IMR-90 (cell line): ENCODE data around the gene SRPK3. TPM values are rescaled to one million over a fixed set of nuclear protein-coding genes. Genes with fewer than 3 reads are reported as not detected.
A peak's percentile ranks its signal among the peaks of the same experiment; 100 is the strongest.

ENCODE experiments used
- ATAC-seq: fragments of 200-7000 bp; cut with Tn5 transposase; 2 replicates; pipeline ENCODE4 v1.9.1; 2020; ENCODE audit warnings: low read depth, mild to moderate bottlenecking, moderate library complexity
- BruUV-seq: library from RNA; stranded (reverse); fragments of 400-500 nt; replicated peaks from 2 replicates; lab custom pipeline; 2021; lab: Mats Ljungman, UMichigan
- CTCF ChIA-PET: fragments of 300-600 bp; formaldehyde crosslinking; extraction: SDS; loops from one replicate; lab custom pipeline; 2021; ENCODE audit warnings: antibody characterized with exemption; lab: Yijun Ruan, JAX
- POLR2A ChIA-PET: fragments of 300-600 bp; sonication (Branson Sonifier 250); formaldehyde crosslinking; loops from one replicate; lab custom pipeline; 2022; ENCODE audit warnings: antibody characterized with exemption; ENCODE audit not compliant: unreplicated experiment; lab: Charles Lee
- DNase-seq: peaks from one replicate; pipeline ENCODE4 v3.0.0; 2013
- H2AFZ ChIP-seq: replicated peaks from 2 replicates; pipeline ENCODE3; 2013; ENCODE audit warnings: low read length, mild to moderate bottlenecking; ENCODE audit not compliant: poor library complexity
- H2AK5ac ChIP-seq: 2 replicates; pipeline ENCODE4 v1.6.1; 2013; ENCODE audit warnings: low read depth, low read length, inconsistent platforms
- H2AK9ac ChIP-seq: replicated peaks from 2 replicates; pipeline ENCODE3; 2013; ENCODE audit warnings: mild to moderate bottlenecking, low read depth, low read length, moderate library complexity; ENCODE audit not compliant: poor library complexity
- H2BK120ac ChIP-seq: 2 replicates; pipeline ENCODE4 v1.6.1; 2013; ENCODE audit warnings: low read depth, low read length, inconsistent platforms
- H2BK15ac ChIP-seq: 3 replicates; pipeline ENCODE4 v1.6.1; 2013; ENCODE audit warnings: low read depth, low read length, inconsistent platforms
- H2BK20ac ChIP-seq: 2 replicates; pipeline ENCODE4 v1.6.1; 2013; ENCODE audit warnings: low read depth, mild to moderate bottlenecking, inconsistent platforms, low read length, moderate library complexity
- H2BK5ac ChIP-seq: 2 replicates; pipeline ENCODE4 v1.6.1; 2013; ENCODE audit warnings: mild to moderate bottlenecking, low read depth, low read length, inconsistent platforms; ENCODE audit not compliant: poor library complexity, severe bottlenecking
- H3K14ac ChIP-seq: replicated peaks from 2 replicates; pipeline ENCODE4 v1.6.1; 2013; ENCODE audit warnings: low read depth, low read length, inconsistent platforms
- H3K18ac ChIP-seq: 2 replicates; pipeline ENCODE4 v1.6.1; 2013; ENCODE audit warnings: low read depth, low read length, control low read depth
- H3K23ac ChIP-seq: 2 replicates; pipeline ENCODE4 v1.6.1; 2013; ENCODE audit warnings: low read depth, low read length, inconsistent platforms
- H3K27ac ChIP-seq: 2 replicates; pipeline ENCODE4 v1.5.1; 2013; ENCODE audit warnings: mild to moderate bottlenecking, control low read depth, low read length; ENCODE audit not compliant: insufficient read depth
- H3K27me3 ChIP-seq: 2 replicates; pipeline ENCODE4 v1.6.1; 2013; ENCODE audit warnings: low read length; ENCODE audit not compliant: control insufficient read depth, insufficient read depth
- H3K36me3 ChIP-seq: 2 replicates; pipeline ENCODE4 v1.6.1; 2013; ENCODE audit warnings: low read length, mixed read lengths; ENCODE audit not compliant: control insufficient read depth, insufficient read depth
- H3K4ac ChIP-seq: 2 replicates; pipeline ENCODE4 v1.6.1; 2013; ENCODE audit warnings: low read depth, low read length, inconsistent platforms
- H3K4me1 ChIP-seq: 2 replicates; pipeline ENCODE4 v1.6.1; 2013; ENCODE audit warnings: low read length, mixed read lengths; ENCODE audit not compliant: control insufficient read depth, insufficient read depth
- H3K4me2 ChIP-seq: 2 replicates; pipeline ENCODE4 v1.6.1; 2013; ENCODE audit warnings: low read depth, mild to moderate bottlenecking, control low read depth, low read length, moderate library complexity
- H3K4me3 ChIP-seq: 2 replicates; pipeline ENCODE4 v1.5.1; 2013; ENCODE audit warnings: low read depth, mild to moderate bottlenecking, control low read depth, low read length, moderate library complexity; ENCODE audit not compliant: insufficient read depth
- H3K56ac ChIP-seq: 2 replicates; pipeline ENCODE4 v1.6.1; 2013; ENCODE audit warnings: low read length, inconsistent platforms; ENCODE audit not compliant: insufficient read depth; ENCODE audit errors: extremely low read depth
- H3K79me1 ChIP-seq, 2 experiments: 2 replicates each; pipeline ENCODE4 v1.6.1; 2013; ENCODE audit warnings: low read length in 2 of 2, inconsistent platforms in 1 of 2, low read depth in 1 of 2
- H3K9ac ChIP-seq: 2 replicates; pipeline ENCODE4 v1.6.1; 2013; ENCODE audit warnings: low read depth, low read length, control low read depth
- H3K9me1 ChIP-seq: 2 replicates; pipeline ENCODE4 v1.6.1; 2013; ENCODE audit warnings: low read length, inconsistent platforms; ENCODE audit not compliant: insufficient read depth
- H3K9me3 ChIP-seq: 2 replicates; pipeline ENCODE4 v1.6.1; 2013; ENCODE audit warnings: low read length; ENCODE audit not compliant: control insufficient read depth, insufficient read depth
- H4K20me1 ChIP-seq: 2 replicates; pipeline ENCODE4 v1.6.1; 2013; ENCODE audit warnings: low read length, inconsistent platforms; ENCODE audit not compliant: insufficient read depth
- H4K5ac ChIP-seq: 2 replicates; pipeline ENCODE4 v1.6.1; 2013; ENCODE audit warnings: mild to moderate bottlenecking, low read depth, low read length, control low read depth
- H4K8ac ChIP-seq, 2 experiments: 2 replicates each; pipeline ENCODE4 v1.6.1; 2013; ENCODE audit warnings: low read depth in 2 of 2, low read length in 2 of 2, control low read depth in 1 of 2, inconsistent platforms in 1 of 2
- H4K91ac ChIP-seq: 2 replicates; pipeline ENCODE4 v1.6.1; 2013; ENCODE audit warnings: low read depth, low read length, inconsistent platforms; ENCODE audit not compliant: insufficient read depth
- BHLHE40 ChIP-seq: fragments of 150-350 bp; IDR thresholded peaks from 2 replicates; pipeline ENCODE4 v1.6.1; 2016; ENCODE audit warnings: mild to moderate bottlenecking, low read depth, low read length
- CEBPB ChIP-seq: IDR thresholded peaks from 2 replicates; pipeline ENCODE4 v1.6.1; 2012; ENCODE audit warnings: low read depth, low read length, improper control_type of control experiment
- FOS ChIP-seq: fragments of 150-350 bp; IDR thresholded peaks from 2 replicates; pipeline ENCODE4 v1.6.1; 2016; ENCODE audit warnings: low read depth, low read length
- MAFK ChIP-seq: IDR thresholded peaks from 2 replicates; pipeline ENCODE4 v1.6.1; 2012; ENCODE audit warnings: low read depth, low read length, improper control_type of control experiment
- MXI1 ChIP-seq: IDR thresholded peaks from 2 replicates; pipeline ENCODE4 v1.6.1; 2012; ENCODE audit warnings: low read depth, mild to moderate bottlenecking, low read length, moderate library complexity, borderline replicate concordance
- POLR2A ChIP-seq: IDR thresholded peaks from 2 replicates; pipeline ENCODE4 v1.6.1; 2012; ENCODE audit warnings: mild to moderate bottlenecking, low read depth, low read length
- RCOR1 ChIP-seq: IDR thresholded peaks from 2 replicates; pipeline ENCODE4 v1.6.1; 2012; ENCODE audit warnings: mild to moderate bottlenecking, low read length, improper control_type of control experiment; ENCODE audit not compliant: insufficient replicate concordance
- SMC3 ChIP-seq: fragments of 150-350 bp; IDR thresholded peaks from 2 replicates; pipeline ENCODE4 v1.6.1; 2016; ENCODE audit warnings: low read depth, mild to moderate bottlenecking, antibody characterized with exemption, low read length, moderate library complexity
- WGBS, 2 experiments: methylation state at CpG; one replicate each; pipeline versions ENCODE4 v1.1.5 to v1.1.7; 2013; ENCODE audit warnings: missing lambda C conversion rate in 2 of 2; ENCODE audit not compliant: insufficient read length in 1 of 2; ENCODE audit errors: extremely low coverage in 2 of 2; 5-methylcytosine and 5-hydroxymethylcytosine counted together
- dilution Hi-C: fragments of 300-500 bp; cut with HindIII; formaldehyde crosslinking; loops from one replicate; pipeline ENCODE4 v1.14.3; 2018; ENCODE audit warnings: low sequenced_read_pairs; ENCODE audit not compliant: unreplicated experiment
- in situ Hi-C: fragments of 300-500 bp; cut with MboI; formaldehyde crosslinking; loops from 3 replicates; pipeline ENCODE4 v1.14.3; 2019; ENCODE audit warnings: low sequenced_read_pairs, inconsistent platforms, mixed read lengths
- intact Hi-C: fragments of 100-400 bp; cut with micrococcal nuclease; formaldehyde crosslinking; loops from 2 replicates; pipeline ENCODE4 v1.10.0; 2022
- polyA plus RNA-seq, 3 experiments: library from polyadenylated mRNA; depleted of rRNA; stranded (reverse); fragments of >200 nt; gene quantifications; 2 replicates each; pipeline ENCODE4 v1.2.3, GENCODE V29; 2012; ENCODE audit warnings: low replicate concordance in 1 of 3
- total RNA-seq: library from RNA; depleted of rRNA; stranded (reverse); fragments of >200 nt; gene quantifications from 2 replicates; pipeline ENCODE4 v1.2.3, GENCODE V29; 2012
- TF ChIP-seq, protein P1 (sequence below): fragments of 150-350 bp; IDR thresholded peaks from 2 replicates; pipeline ENCODE4 v1.6.1; 2017; ENCODE audit warnings: mild to moderate bottlenecking, antibody characterized with exemption, low read length, low read depth
- TF ChIP-seq, protein P2 (sequence below): conservative IDR thresholded peaks from 2 replicates; pipeline ENCODE4 v1.5.1; 2012; ENCODE audit warnings: mild to moderate bottlenecking, low read depth, low read length, improper control_type of control experiment

Gene SRPK3
- total and polyA plus RNA-seq, 2 of the 4 experiments (the other 2 are of a cell fraction), result 0.36 to 0.70 TPM

DNA sequence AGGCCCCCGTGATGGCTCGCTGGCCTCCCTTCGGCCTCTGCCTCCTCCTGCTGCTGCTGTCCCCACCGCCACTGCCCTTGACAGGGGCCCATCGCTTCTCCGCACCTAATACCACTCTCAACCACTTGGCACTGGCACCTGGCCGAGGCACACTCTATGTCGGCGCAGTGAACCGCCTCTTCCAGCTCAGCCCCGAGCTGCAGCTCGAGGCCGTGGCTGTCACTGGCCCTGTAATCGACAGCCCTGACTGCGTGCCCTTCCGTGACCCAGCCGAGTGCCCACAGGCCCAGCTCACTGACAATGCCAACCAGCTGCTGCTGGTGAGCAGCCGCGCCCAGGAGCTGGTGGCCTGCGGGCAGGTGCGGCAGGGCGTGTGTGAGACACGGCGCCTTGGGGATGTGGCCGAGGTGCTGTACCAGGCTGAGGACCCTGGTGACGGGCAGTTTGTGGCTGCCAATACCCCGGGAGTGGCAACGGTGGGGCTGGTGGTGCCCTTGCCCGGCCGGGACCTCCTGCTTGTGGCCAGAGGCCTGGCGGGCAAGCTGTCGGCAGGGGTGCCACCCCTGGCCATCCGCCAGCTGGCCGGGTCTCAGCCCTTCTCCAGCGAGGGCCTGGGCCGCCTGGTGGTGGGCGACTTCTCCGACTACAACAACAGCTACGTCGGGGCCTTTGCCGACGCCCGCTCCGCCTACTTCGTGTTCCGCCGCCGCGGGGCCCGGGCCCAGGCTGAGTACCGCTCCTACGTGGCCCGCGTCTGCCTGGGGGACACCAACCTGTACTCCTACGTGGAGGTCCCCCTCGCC, 13.8 kb upstream of the SRPK3 start:
- 85% methylated on average over 36 of the region's 56 CpGs; no CpG with 5 or more reads in 1 of the 2 experiments for WGBS, 2 experiments
- H3K27ac ChIP-seq, result peak overlapping the region; percentile 94
- no peak overlapping the region for H3K4me3 ChIP-seq

More for the DNA sequence above, 13.8 kb upstream of the SRPK3 start:
- Histone ChIP-seq H3K79me1 (peaks cover 0 to 17% of the 10 kb centered on the region in 2 experiments; a peak in 2 of 4 replicates), H3K18ac (no peak overlapping the region), H3K36me3 (no peaks in the 10 kb centered on the region; the same call in 1 of the 2 replicates), H4K8ac (peak overlapping the region in 1 of 2 experiments; percentile 62; a peak in 1 of 4 replicates), H2BK20ac (no peak overlapping the region), H3K56ac (no peak overlapping the region), H2BK120ac (peak overlapping the region; percentile 49; the same call in 1 of the 2 replicates), H3K23ac (no peak overlapping the region), H3K4me2 (no peak overlapping the region), H3K9ac (peak overlapping the region; percentile 11), H2BK15ac (peak overlapping the region; percentile 1; the same call in 1 of the 3 replicates), H2AK9ac (peak overlapping the region; percentile 96), H4K91ac (peak overlapping the region; percentile 78; the same call in 1 of the 2 replicates), H2AK5ac (peak overlapping the region; percentile 57), H4K20me1 (no peaks in the 10 kb centered on the region; the same call in 1 of the 2 replicates), H3K14ac (no peak overlapping the region), H3K4ac (peak overlapping the region; percentile 85), H2BK5ac (peak overlapping the region; percentile 46), H3K27me3 (no peaks in the 10 kb centered on the region), H3K4me1 (peaks cover 17% of the 10 kb centered on the region), H4K5ac (no peak overlapping the region; the same call in 1 of the 2 replicates), H3K9me1 (no peaks in the 10 kb centered on the region), H3K9me3 (no peaks in the 10 kb centered on the region; the same call in 1 of the 2 replicates), H2AFZ (peak overlapping the region; percentile 89)
- TF ChIP-seq RCOR1 (no peak), POLR2A (no peak), MAFK (no peak), CEBPB (no peak), SMC3 (no peak), BHLHE40 (no peak), FOS (no peak), MXI1 (no peak)
- TF ChIP-seq, protein P1, sequence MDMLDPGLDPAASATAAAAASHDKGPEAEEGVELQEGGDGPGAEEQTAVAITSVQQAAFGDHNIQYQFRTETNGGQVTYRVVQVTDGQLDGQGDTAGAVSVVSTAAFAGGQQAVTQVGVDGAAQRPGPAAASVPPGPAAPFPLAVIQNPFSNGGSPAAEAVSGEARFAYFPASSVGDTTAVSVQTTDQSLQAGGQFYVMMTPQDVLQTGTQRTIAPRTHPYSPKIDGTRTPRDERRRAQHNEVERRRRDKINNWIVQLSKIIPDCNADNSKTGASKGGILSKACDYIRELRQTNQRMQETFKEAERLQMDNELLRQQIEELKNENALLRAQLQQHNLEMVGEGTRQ, result no peak
- TF ChIP-seq, protein P2, sequence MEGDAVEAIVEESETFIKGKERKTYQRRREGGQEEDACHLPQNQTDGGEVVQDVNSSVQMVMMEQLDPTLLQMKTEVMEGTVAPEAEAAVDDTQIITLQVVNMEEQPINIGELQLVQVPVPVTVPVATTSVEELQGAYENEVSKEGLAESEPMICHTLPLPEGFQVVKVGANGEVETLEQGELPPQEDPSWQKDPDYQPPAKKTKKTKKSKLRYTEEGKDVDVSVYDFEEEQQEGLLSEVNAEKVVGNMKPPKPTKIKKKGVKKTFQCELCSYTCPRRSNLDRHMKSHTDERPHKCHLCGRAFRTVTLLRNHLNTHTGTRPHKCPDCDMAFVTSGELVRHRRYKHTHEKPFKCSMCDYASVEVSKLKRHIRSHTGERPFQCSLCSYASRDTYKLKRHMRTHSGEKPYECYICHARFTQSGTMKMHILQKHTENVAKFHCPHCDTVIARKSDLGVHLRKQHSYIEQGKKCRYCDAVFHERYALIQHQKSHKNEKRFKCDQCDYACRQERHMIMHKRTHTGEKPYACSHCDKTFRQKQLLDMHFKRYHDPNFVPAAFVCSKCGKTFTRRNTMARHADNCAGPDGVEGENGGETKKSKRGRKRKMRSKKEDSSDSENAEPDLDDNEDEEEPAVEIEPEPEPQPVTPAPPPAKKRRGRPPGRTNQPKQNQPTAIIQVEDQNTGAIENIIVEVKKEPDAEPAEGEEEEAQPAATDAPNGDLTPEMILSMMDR, result no peak
- in situ Hi-C loops (loop anchor here (10.0 kb wide), 1 partner anchor 198 kb away; no protein-coding TSS in a partner anchor), dilution Hi-C loops (no loop called here), intact Hi-C loops (loop anchor here (1.0 kb wide), 1 partner anchor 28 kb away; no protein-coding TSS in a partner anchor)
- no peak for DNase-seq
- ChIA-PET POLR2A (no interaction called here), CTCF (no interaction called here)
- BruUV-seq, result no TSS peak
- ATAC-seq, result no peak
